ENCODE measurements around the gene KCNS1.

DNA sequence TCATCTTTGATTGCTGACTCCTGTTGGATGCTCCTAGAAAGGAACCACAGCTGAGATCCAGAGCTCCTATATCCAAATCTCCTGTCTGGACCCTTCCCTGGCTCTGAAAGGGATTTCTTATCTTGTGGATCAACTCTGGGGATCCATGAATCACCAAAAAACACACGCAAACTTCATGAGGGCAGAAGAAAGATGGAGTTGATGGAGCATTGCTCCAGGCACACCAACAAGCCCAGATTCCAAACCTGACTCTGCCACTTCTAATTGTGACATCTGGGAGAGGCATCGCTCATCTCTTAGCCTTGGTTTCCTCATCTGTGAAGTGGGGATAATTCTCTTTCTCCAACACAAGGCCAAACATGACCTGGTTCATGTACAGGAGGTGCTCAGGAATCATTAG lies 6.7 kb downstream of the KCNS1 start:
- TF ChIP-seq CTCF (IDR thresholded peaks at IDR 0.05; ENCODE audit: control extremely low read depth in 1 of 3, insufficient read depth in 1 of 3, low read depth in 1 of 3, low read length in 3 of 3) (no peak), ZNF274 (IDR thresholded peaks at IDR 0.05; ENCODE audit: borderline replicate concordance, extremely low read depth, low read length) (no peak)
